ENCODE measurements around the gene KDM4F.

Gene KDM4F

DNA sequence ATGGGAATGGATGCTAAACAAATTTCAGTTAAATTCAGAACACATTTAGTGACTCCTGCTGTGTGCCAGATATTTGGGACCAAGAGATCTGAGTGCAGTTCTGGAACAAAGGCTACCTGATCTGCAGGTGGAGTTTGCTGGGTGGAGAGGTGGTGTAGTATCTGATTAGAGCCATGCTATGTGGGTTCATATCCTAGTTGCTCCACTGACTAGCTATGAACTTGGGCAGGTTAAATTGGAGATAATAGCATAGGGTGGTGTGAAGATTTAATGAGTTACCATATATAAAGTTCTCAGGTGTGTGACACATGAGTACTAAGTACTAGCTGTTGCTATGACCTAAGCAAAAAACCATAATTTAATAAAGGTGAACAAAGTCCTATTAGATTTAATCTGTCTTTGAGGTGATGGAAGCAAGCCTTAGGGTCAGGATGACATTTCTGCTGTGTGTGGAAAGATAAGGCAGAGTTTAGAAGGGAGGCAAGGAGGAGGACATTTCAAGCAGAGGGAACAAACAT is 42.5 kb downstream of the KDM4F start:
- DNase-seq (ENCODE audit: low spot score), result no peak

DNA sequence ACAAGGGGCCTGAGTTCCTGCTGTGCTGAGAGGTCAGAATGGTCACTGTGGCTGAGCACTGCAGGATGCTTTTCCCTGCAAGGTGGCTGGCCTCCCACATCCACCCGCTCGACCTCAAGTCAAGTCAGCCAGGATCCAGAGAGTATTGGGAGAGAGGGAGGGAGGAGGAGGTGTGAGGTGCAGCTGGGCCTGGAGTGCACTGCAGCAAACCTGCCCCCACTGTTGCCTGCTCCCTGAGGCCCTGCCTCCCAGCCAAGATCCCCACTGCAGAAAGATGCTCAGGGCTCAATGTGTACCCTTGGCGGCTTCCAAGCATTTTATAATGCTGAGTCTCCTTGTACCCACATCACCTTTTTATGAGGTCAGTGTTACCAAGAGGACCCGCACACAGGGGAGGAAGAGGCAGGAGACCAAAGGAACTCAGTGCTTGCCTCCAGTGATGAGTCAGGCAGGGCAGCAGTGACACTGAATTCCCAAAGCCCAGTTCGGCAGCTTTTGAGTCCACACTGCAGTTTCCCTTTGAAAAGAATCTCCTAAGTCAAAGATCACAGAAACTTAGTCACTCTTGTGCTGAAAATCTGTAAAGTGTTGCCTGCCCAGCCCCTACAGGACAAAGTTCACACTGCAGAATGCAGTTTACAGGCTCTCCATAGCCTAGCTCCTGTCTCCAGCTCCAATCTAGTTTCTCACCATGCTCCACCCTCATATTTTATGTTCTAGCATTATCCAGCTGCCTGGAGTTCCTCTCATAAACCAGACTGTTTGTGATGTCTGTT is 43.5 kb downstream of the KDM4F start:
- peak; percentile 54 for DNase-seq (ENCODE audit: low spot score)

DNA sequence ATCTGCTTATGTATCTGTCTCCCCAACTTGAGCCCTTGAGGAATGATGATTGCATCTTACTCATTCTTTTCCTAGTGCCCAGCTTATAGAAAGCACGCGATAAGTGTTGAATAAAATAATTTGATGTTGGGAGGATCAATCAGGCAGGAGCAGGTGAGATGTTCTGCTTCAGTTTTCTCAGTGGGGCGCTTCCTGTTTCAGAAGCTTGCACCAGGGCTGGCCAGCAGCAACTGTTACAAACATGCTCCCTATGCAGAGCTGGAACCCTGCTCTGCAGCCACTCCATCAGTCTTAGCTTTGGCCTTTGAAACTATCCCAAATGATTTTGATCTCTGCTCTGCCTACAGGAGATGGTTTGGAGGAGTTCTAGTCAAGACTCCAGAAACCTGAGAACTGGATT is 44.3 kb downstream of the KDM4F start:
- no peak for DNase-seq (ENCODE audit: low spot score)

DNA sequence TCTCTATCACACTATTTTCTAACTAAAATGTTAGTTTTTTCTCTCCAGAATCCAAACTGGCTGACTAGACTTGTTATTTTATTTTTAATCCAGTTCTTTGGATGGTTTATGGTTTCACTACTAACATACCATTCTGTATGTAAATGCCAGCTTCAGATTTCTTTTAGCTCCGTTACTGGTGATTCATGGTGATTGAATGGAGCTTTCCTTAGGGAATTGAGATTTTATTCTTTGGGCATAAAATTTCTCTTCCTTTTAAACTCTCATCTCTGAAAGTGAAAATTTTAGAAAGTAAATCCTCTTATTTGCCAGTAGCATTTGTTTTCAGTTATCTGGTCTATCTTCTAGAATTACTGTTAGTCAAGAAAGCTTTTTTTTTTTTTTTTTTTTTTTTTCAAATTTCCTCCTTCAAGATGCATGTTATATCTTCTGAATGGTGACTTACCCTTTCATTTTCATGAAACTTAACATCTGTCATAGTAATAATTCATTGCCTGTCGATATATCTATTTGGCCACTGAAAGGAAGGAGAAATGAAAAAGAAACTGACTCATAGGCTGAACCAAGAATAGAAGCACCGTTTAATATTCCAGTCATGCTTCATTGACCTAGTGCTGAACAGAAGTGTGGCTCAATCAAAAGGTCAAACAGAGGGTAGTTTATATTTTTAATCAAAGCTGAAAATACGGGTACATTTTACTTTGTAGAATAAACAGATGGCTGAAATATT is 46.8 kb downstream of the KDM4F start:
- DNase-seq (ENCODE audit: low spot score), result no peak

DNA sequence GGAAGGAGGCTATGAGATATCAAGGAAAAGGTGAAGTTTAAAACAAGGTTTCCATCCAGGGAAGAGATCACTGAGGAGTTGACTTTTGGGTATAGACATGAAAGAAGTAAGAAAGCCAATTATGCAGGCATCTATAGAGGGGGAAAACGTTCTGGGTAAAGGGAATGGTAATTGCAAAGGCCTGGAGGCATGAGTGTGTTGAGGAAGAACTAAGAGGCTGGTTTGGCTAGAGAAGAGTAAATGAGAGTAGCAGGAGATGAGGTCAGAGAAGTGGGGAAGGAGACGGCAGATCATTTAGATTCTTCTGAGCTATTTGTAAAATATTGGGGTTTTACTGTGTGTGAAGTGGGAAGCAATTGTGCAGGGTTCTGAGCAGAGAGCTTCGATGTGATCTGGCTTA is 48.0 kb downstream of the KDM4F start:
- DNase-seq (ENCODE audit: low spot score), result no peak

DNA sequence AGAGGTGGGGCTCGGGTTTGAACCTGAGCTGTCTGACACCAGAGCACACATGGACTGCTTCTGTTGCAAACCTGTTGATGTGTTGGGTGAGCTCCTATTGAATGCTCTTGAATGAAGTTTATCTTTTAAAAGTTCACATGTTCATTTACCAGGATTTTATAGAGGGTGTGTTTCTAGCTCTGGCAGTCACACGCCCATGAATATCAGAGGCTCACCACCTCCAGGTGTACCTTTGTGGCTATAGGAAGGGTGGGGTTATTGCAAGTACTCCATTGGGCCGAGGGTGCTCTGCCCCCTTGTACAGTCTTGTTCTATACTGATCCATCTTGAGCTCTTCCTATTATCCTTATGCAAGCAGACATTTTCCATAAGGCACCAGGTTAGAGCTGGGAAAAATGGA is 49.6 kb downstream of the KDM4F start:
- no peak for DNase-seq (ENCODE audit: low spot score)

DNA sequence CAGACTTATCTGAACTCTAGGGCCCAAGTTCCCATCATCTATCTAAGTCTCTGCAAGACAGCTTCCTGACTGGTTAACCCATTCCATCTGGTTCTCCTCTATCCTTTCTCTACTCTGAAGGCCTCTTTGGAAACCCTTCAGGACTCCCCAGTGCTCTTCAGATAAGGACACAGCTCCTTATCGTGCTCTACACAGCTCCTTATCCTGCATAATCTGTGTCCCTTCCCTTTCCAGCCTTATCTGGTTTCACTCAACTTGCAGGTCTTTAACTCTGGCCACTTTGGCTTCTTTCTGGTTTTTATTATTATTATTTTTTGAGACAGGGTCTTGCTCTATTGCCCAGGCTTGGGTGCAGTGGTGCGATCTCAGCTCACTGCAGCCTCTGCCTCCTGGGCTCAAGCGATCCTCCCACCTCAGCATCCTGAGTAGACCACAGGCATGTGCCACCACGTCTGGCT is 51.0 kb downstream of the KDM4F start:
- DNase-seq (ENCODE audit: low spot score), result peak; percentile 46
